Transverse colon (tissue), 4 donors: ENCODE results near the gene DAZAP2. TPM values are rescaled to one million over a fixed set of nuclear protein-coding genes. Genes with fewer than 3 reads are reported as not detected.

Source experiments
- DNase-seq: peaks from one replicate; pipeline ENCODE4 v3.0.0-alpha.2; 2019
- H3K27ac ChIP-seq, 4 donors: fragments of 200-600 bp; sonication (generic); 2 replicates each; pipeline ENCODE4 v1.5.1; 2016 to 2018; ENCODE audit warnings: inconsistent platforms in 4 of 4
- H3K27me3 ChIP-seq: fragments of 200-600 bp; sonication (generic); 2 replicates; pipeline ENCODE4 v1.5.1; 2017; ENCODE audit warnings: inconsistent platforms
- H3K36me3 ChIP-seq, 4 donors: fragments of 200-600 bp; sonication (generic); 2 replicates each; pipeline ENCODE4 v1.5.1; 2017 to 2019; ENCODE audit warnings: inconsistent platforms in 4 of 4
- H3K4me1 ChIP-seq, 4 donors: fragments of 200-600 bp; sonication (generic); 2 replicates each; pipeline ENCODE4 v1.5.1; 2017 to 2020; ENCODE audit warnings: inconsistent platforms in 4 of 4
- H3K4me3 ChIP-seq, 4 donors: fragments of 200-600 bp; sonication (generic); 1 replicate in 1 of 4; 2 replicates in 3 of 4; pipeline versions ENCODE4 v1.5.1 to v1.6.1; 2017 to 2019; ENCODE audit warnings: inconsistent platforms in 4 of 4
- H3K9me3 ChIP-seq, 2 donors: fragments of 200-600 bp; sonication (generic); 2 replicates each; pipeline ENCODE4 v1.5.1; 2017 to 2019; ENCODE audit warnings: inconsistent platforms in 2 of 2
- CTCF ChIP-seq, 5 experiments: fragments of 200-600 bp in 3 of 5; fragments of 450-650 bp in 2 of 5; sonication (generic) in 3 of 5; IDR thresholded peaks; 1 replicate in 2 of 5; 2 replicates in 3 of 5; pipeline ENCODE4 v1.5.1; 2016 to 2017; ENCODE audit warnings: antibody characterized with exemption in 5 of 5, inconsistent platforms in 3 of 5, mild to moderate bottlenecking in 2 of 5, moderate library complexity in 1 of 5
- EP300 ChIP-seq: sonication (generic); formaldehyde crosslinking; IDR thresholded peaks from one replicate; pipeline ENCODE4 v1.6.1; 2017; ENCODE audit warnings: antibody characterized with exemption, low read depth
- POLR2A ChIP-seq: fragments of 450-650 bp; IDR thresholded peaks from one replicate; pipeline ENCODE4 v1.6.1; 2016; ENCODE audit warnings: antibody characterized with exemption, mild to moderate bottlenecking, moderate library complexity
- POLR2AphosphoS5 ChIP-seq, 3 donors: sonication (generic); formaldehyde crosslinking; IDR thresholded peaks; one replicate each; pipeline ENCODE4 v1.6.1; 2016; ENCODE audit warnings: antibody characterized with exemption in 3 of 3
- WGBS, 2 donors: methylation state at CpG; one replicate each; pipeline ENCODE4 v1.1.5; 2018; ENCODE audit warnings: low coverage in 1 of 2; 5-methylcytosine and 5-hydroxymethylcytosine counted together
- in situ Hi-C, 4 donors: fragments of 200-750 bp; cut with MboI; loops; one replicate each; pipeline versions ENCODE4 v1.15.0 to v1.15.1; 2017; ENCODE audit warnings: low sequenced_read_pairs in 3 of 4, low pct_ligation_motif_present in 1 of 4, low pct_unique_long_range_greater_than_20kb in 1 of 4
- intact Hi-C: fragments of 100-400 bp; cut with DNase I; formaldehyde crosslinking; loops from one replicate; pipeline ENCODE4 v1.15.1; 2023; ENCODE audit warnings: low total_unique reads
- total RNA-seq, 4 donors: library from RNA; depleted of rRNA; stranded (reverse); fragments of >200 nt; gene quantifications; one replicate each; pipeline ENCODE4 v1.1.0, GENCODE V29; 2016

DAZAP2 gene
- total RNA-seq, 4 donors from 2014 or later = 106 to 429 (median 233) TPM

GRCh38 chr12:51192284-51192671 lies 46.3 kb upstream of the DAZAP2 start:
- TF ChIP-seq CTCF (IDR thresholded peaks at IDR 0.05) = no peak
- TF ChIP-seq EP300 = no peak
- TF ChIP-seq POLR2A = no peak
- TF ChIP-seq POLR2AphosphoS5 (IDR thresholded peaks at IDR 0.05) = no peak
- intact Hi-C loops (no loop called here), in situ Hi-C loops (no loop called here)

GRCh38 chr12:51195841-51196240 lies 42.8 kb upstream of the DAZAP2 start:
- no peaks in the 10 kb centered on the region for H3K4me1 ChIP-seq
- H3K9me3 ChIP-seq = no peaks in the 10 kb centered on the region
- DNase-seq = no peak
- H3K4me3 ChIP-seq = no peak overlapping the region
- TF ChIP-seq EP300 = no peak
- TF ChIP-seq POLR2AphosphoS5 (IDR thresholded peaks at IDR 0.05) = no peak
- TF ChIP-seq CTCF (IDR thresholded peaks at IDR 0.05) = no peak
- TF ChIP-seq POLR2A = no peak
- H3K27me3 ChIP-seq = no peaks in the 10 kb centered on the region
- in situ Hi-C loops = no loop called here
- WGBS, 2 donors = 88% methylated on average over 2 of the region's 7 CpGs; no CpG with 5 or more reads in 1 of the 2 donors
- no peaks in the 10 kb centered on the region for H3K36me3 ChIP-seq
- intact Hi-C loops = no loop called here
- no peak overlapping the region for H3K27ac ChIP-seq

More at GRCh38 chr12:51192284-51192671, 46.3 kb upstream of the DAZAP2 start:
- no peaks in the 10 kb centered on the region for H3K4me1 ChIP-seq
- H3K27me3 ChIP-seq = no peaks in the 10 kb centered on the region
- no peak overlapping the region for H3K4me3 ChIP-seq
- H3K9me3 ChIP-seq = no peaks in the 10 kb centered on the region
- no peak for DNase-seq
- WGBS, 2 donors = 93% methylated on average over 5 of the region's 5 CpGs; no CpG with 5 or more reads in 1 of the 2 donors
- no peak overlapping the region for H3K27ac ChIP-seq
- H3K36me3 ChIP-seq = no peaks in the 10 kb centered on the region

GRCh38 chr12:51196547-51196946 lies 42.1 kb upstream of the DAZAP2 start:
- intact Hi-C loops = no loop called here

More at GRCh38 chr12:51196547-51196946, 42.1 kb upstream of the DAZAP2 start:
- no peaks in the 10 kb centered on the region for H3K9me3 ChIP-seq
- WGBS, 2 donors = 92 to 100% methylated on average over 7 to 9 of the region's 9 CpGs
- no peaks in the 10 kb centered on the region for H3K4me1 ChIP-seq
- in situ Hi-C loops = no loop called here
- no peak for DNase-seq
- no peak overlapping the region for H3K4me3 ChIP-seq
- H3K27ac ChIP-seq = no peak overlapping the region
- no peaks in the 10 kb centered on the region for H3K27me3 ChIP-seq
- TF ChIP-seq POLR2A (no peak), EP300 (no peak), CTCF (IDR thresholded peaks at IDR 0.05) (no peak), POLR2AphosphoS5 (IDR thresholded peaks at IDR 0.05) (no peak)
- H3K36me3 ChIP-seq = no peaks in the 10 kb centered on the region
